Calu3 (cell line): Measurements from ENCODE around the gene PDE9A. TPM values are rescaled to one million over a fixed set of nuclear protein-coding genes. Genes with fewer than 3 reads are reported as not detected.

Experiments
- BruUV-seq: library from RNA; stranded (reverse); fragments of 400-500 nt; replicated peaks from 2 replicates; lab custom pipeline; 2021; lab: Mats Ljungman, UMichigan
- CTCF ChIA-PET: fragments of 300-600 bp; sonication (Branson Sonifier 250); formaldehyde crosslinking; loops from one replicate; lab custom pipeline; 2022; ENCODE audit warnings: antibody characterized with exemption; lab: Charles Lee
- DNase-seq: peaks from one replicate; pipeline ENCODE4 v3.0.0; 2022
- H3K27ac Mint-ChIP-seq: one replicate; pipeline ENCODE4 v1.8.0; 2022; ENCODE audit warnings: mixed read lengths; ENCODE audit not compliant: unreplicated experiment
- H3K27me3 Mint-ChIP-seq: one replicate; pipeline ENCODE4 v1.8.0; 2022; ENCODE audit warnings: mixed read lengths; ENCODE audit not compliant: unreplicated experiment
- H3K36me3 Mint-ChIP-seq: one replicate; pipeline ENCODE4 v1.8.0; 2022; ENCODE audit warnings: mild to moderate bottlenecking, moderate library complexity, mixed read lengths; ENCODE audit not compliant: insufficient read depth, unreplicated experiment
- H3K4me1 Mint-ChIP-seq: one replicate; pipeline ENCODE4 v1.8.0; 2022; ENCODE audit warnings: mild to moderate bottlenecking, low read depth, mixed read lengths; ENCODE audit not compliant: unreplicated experiment
- H3K4me3 Mint-ChIP-seq: one replicate; pipeline ENCODE4 v1.8.0; 2022; ENCODE audit warnings: mild to moderate bottlenecking, low read depth, moderate library complexity, mixed read lengths; ENCODE audit not compliant: unreplicated experiment
- H3K9me3 Mint-ChIP-seq: one replicate; pipeline ENCODE4 v1.8.0; 2022; ENCODE audit warnings: low read depth, mixed read lengths; ENCODE audit not compliant: unreplicated experiment
- CTCF ChIP-seq: fragments of 200-600 bp; IDR thresholded peaks from one replicate; pipeline ENCODE4 v1.8.0; 2022; ENCODE audit warnings: antibody characterized with exemption; ENCODE audit not compliant: unreplicated experiment
- intact Hi-C: fragments of 100-400 bp; cut with micrococcal nuclease; formaldehyde crosslinking; loops from one replicate; pipeline ENCODE4 v1.10.0; 2022; ENCODE audit not compliant: unreplicated experiment
- total RNA-seq: library from RNA; stranded (reverse); gene quantifications from 2 replicates; pipeline ENCODE4 v1.2.3, GENCODE V29; 2022

Gene PDE9A
- total RNA-seq, 1 experiment from 2014 or later, result 10.9 TPM

DNA sequence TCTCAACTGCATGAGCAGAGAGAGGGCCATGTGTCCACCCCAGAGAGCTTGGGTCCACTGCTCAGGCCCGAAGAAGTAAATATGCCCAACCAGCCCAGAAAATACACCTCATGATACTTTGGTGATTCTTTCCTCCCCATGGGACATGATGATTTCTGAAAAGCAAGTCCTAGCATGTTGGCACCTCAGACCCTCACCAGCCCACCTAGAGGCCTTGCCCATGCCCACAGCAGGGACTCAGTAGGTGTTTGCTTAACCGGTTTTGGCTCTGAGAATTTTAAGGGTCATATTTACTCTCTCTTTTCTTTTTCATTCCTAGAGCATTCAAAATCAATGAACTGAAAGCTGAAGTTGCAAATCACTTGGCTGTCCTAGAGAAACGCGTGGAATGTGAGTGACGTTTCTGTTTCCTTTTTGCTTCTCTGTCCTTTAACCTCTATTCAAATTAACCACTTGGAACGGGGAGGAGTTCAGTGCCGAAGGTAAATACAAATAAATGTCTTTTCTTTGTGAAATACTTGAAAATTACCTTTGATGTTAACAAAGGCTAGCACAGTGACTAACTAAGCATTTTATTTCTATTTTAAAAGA is 79.7 kb downstream of the PDE9A start:
- no peak for TF ChIP-seq CTCF
- intact Hi-C loops, result no loop called here

GRCh38 chr21:42733874-42734273 is 80.5 kb downstream of the PDE9A start:
- H3K27ac Mint-ChIP-seq, result peak overlapping the region; percentile 87
- peak overlapping the region; percentile 29 for H3K4me3 Mint-ChIP-seq
- no peak for TF ChIP-seq CTCF
- no peak for DNase-seq
- no peaks in the 10 kb centered on the region for H3K27me3 Mint-ChIP-seq
- CTCF ChIA-PET, result interaction anchor here (0.5 to 1.7 kb wide), 2 partner anchors 79 to 109 kb away, joined by 6 to 9 read pairs; no protein-coding TSS in a partner anchor
- peaks cover 20% of the 10 kb centered on the region for H3K36me3 Mint-ChIP-seq
- H3K4me1 Mint-ChIP-seq, result peaks cover 60% of the 10 kb centered on the region
- no peaks in the 10 kb centered on the region for H3K9me3 Mint-ChIP-seq
- intact Hi-C loops, result loop anchor here (2.0 kb wide), 1 partner anchor 13 kb away; no protein-coding TSS in a partner anchor
- no TSS peak for BruUV-seq

More for the DNA sequence above, 79.7 kb downstream of the PDE9A start:
- DNase-seq, result peak; percentile 20
- peaks cover 56% of the 10 kb centered on the region for H3K4me1 Mint-ChIP-seq
- H3K9me3 Mint-ChIP-seq, result no peaks in the 10 kb centered on the region
- no peaks in the 10 kb centered on the region for H3K27me3 Mint-ChIP-seq
- H3K4me3 Mint-ChIP-seq, result no peak overlapping the region
- no TSS peak for BruUV-seq
- H3K27ac Mint-ChIP-seq, result peak overlapping the region; percentile 87
- peaks cover 20% of the 10 kb centered on the region for H3K36me3 Mint-ChIP-seq
- CTCF ChIA-PET, result no interaction called here

- CTCF ChIA-PET, result interaction anchor here (0.5 to 1.7 kb wide), 2 partner anchors 80 to 109 kb away, joined by 6 to 9 read pairs; no protein-coding TSS in a partner anchor
- H3K4me3 Mint-ChIP-seq, result peak overlapping the region; percentile 29
- DNase-seq, result no peak
These were observed 81.0 kb downstream of the PDE9A start for GRCh38 chr21:42734323-42734971.

DNA sequence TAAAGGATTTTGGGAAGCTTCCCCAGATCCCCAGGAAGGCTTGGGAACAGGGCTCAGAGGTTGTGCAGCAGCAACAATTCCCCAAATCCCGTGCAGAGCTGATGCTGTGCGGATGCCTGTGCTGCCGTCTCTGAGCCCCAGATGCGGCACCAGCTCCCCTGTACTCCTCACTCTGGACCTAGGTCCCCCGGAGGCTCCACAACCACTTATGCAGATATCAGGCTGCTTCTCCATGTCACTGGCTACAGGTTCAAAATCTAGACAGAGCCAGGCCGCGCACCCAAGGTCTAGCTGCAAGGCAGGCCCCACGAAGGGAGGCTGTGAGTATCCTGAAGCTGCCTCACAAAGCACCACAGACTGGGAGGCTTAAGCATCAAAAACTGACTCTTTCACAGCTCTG is 81.6 kb downstream of the PDE9A start:
- intact Hi-C loops, result loop anchor here (2.0 kb wide), 1 partner anchor 14 kb away; no protein-coding TSS in a partner anchor
- H3K9me3 Mint-ChIP-seq, result no peaks in the 10 kb centered on the region
- no peak overlapping the region for H3K27ac Mint-ChIP-seq
- DNase-seq, result no peak
- no TSS peak for BruUV-seq
- peaks cover 20% of the 10 kb centered on the region for H3K36me3 Mint-ChIP-seq
- no peaks in the 10 kb centered on the region for H3K27me3 Mint-ChIP-seq
- CTCF ChIA-PET, result interaction anchor here (1.7 kb wide), 1 partner anchor 81 kb away, joined by 6 read pairs; no protein-coding TSS in a partner anchor
- no peak overlapping the region for H3K4me3 Mint-ChIP-seq
- H3K4me1 Mint-ChIP-seq, result peaks cover 49% of the 10 kb centered on the region
- no peak for TF ChIP-seq CTCF

More at GRCh38 chr21:42734323-42734971, 81.0 kb downstream of the PDE9A start:
- Mint-ChIP-seq H3K9me3 (no peaks in the 10 kb centered on the region), H3K36me3 (peaks cover 20% of the 10 kb centered on the region), H3K27ac (peak overlapping the region; percentile 87), H3K27me3 (no peaks in the 10 kb centered on the region), H3K4me1 (peaks cover 55% of the 10 kb centered on the region)
- intact Hi-C loops, result loop anchor here (2.0 kb wide), 1 partner anchor 14 kb away; no protein-coding TSS in a partner anchor
- BruUV-seq, result no TSS peak
- TF ChIP-seq CTCF, result no peak
